ENCODE measurements around the gene PSMA2. TPM values are rescaled to one million over a fixed set of nuclear protein-coding genes. Genes with fewer than 3 reads are reported as not detected.

PSMA2 gene
- total RNA-seq, 1 experiment from 2014 or later = 218 TPM

GRCh38 chr7:42931447-42931833 lies 534 bp downstream of the PSMA2 start:
- H3K36me3 ChIP-seq = peaks cover 53% of the 10 kb centered on the region
- H3K4me3 ChIP-seq = peak overlapping the region; percentile 64
- no peaks in the 10 kb centered on the region for H3K9me3 ChIP-seq (replicated peaks)
- H3K27ac ChIP-seq = peak overlapping the region; percentile 65
- H3K4me1 ChIP-seq (replicated peaks) = peaks cover 13% of the 10 kb centered on the region
- no peaks in the 10 kb centered on the region for H3K27me3 ChIP-seq (replicated peaks)
- DNase-seq (ENCODE audit: low read depth in 1 of 2, low spot score in 2 of 2) = peak in 1 of 2 experiments; percentile 14

DNA sequence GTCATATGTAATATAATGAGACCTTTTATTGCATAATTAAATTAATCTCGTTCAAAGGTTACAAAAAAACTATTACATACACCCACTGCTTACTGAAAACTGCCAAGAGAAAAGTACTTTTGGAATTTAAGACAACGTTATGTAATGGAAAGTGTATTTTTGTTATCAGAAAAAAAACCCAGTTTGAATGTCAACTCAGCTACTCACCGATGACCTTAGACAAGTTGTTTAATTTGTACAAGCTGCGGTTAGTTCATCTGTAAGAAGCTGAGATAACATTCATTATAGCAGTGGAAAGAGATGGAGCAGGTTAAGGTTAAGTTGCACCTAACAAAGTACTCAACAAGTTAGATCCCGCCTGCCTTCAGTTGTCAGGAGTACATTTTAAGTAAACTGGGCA lies 1.1 kb downstream of the PSMA2 start:
- Histone ChIP-seq H3K9me3 (replicated peaks) (no peaks in the 10 kb centered on the region), H3K27me3 (replicated peaks) (no peaks in the 10 kb centered on the region), H3K4me3 (peak overlapping the region; percentile 64), H3K27ac (peak overlapping the region; percentile 65; the same call in 1 of the 2 replicates), H3K36me3 (peaks cover 54% of the 10 kb centered on the region), H3K4me1 (replicated peaks) (peaks cover 13% of the 10 kb centered on the region)
- no peak for DNase-seq (ENCODE audit: low read depth in 1 of 2, low spot score in 2 of 2)

GRCh38 chr7:42929449-42929848 lies 2.5 kb downstream of the PSMA2 start:
- Histone ChIP-seq H3K4me3 (no peak overlapping the region), H3K36me3 (peaks cover 56% of the 10 kb centered on the region), H3K27ac (no peak overlapping the region), H3K27me3 (replicated peaks) (no peaks in the 10 kb centered on the region), H3K4me1 (replicated peaks) (peaks cover 13% of the 10 kb centered on the region), H3K9me3 (replicated peaks) (no peaks in the 10 kb centered on the region)
- no peak for DNase-seq (ENCODE audit: low read depth in 1 of 2, low spot score in 2 of 2)

DNA sequence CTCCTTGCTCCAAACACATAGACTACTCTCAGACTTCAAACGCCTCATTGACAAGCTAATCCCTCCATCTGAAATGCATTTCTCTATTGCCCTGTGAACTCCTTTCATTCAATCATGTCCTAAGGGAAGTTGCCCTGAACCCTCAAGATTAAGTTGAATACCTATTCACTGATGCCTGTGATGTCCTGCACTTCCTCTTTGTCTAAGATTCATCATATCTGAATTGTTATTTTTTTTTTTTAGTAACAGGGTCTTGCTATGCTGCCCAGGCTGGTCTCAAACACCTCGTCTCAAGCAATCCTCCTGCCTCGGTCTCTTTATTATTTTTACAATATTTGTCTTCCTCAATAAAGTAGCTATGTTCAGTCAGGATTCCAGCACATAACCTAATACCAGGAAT lies 3.2 kb downstream of the PSMA2 start:
- H3K9me3 ChIP-seq (replicated peaks) = no peaks in the 10 kb centered on the region
- H3K36me3 ChIP-seq = peaks cover 56% of the 10 kb centered on the region
- peaks cover 13% of the 10 kb centered on the region for H3K4me1 ChIP-seq (replicated peaks)
- DNase-seq (ENCODE audit: low read depth in 1 of 2, low spot score in 2 of 2) = no peak
- H3K4me3 ChIP-seq = no peak overlapping the region
- H3K27ac ChIP-seq = no peak overlapping the region
- H3K27me3 ChIP-seq (replicated peaks) = no peaks in the 10 kb centered on the region

DNA sequence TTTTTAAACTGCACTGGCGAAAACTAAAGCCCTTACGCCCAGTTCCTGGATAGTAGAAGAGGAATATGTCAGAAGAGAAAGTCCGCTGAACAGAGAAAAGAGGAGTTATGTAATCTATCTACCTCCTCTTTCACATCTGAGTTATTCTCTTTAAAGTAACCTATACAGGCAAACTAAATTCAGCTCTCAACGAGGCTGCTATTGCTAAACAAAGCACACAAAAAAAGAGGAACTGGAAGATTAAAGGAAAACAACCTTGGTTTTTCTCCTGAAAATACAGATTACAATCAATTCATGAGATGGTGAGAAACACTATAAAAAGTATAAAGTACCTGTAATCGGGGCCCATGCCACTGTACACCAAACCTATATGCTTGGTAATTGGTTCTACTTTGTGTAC lies 5.8 kb downstream of the PSMA2 start:
- DNase-seq (ENCODE audit: low read depth in 1 of 2, low spot score in 2 of 2) = no peak
- Histone ChIP-seq H3K36me3 (peaks cover 79% of the 10 kb centered on the region), H3K4me3 (no peak overlapping the region), H3K4me1 (replicated peaks) (peaks cover 10% of the 10 kb centered on the region), H3K9me3 (replicated peaks) (no peaks in the 10 kb centered on the region), H3K27me3 (replicated peaks) (no peaks in the 10 kb centered on the region), H3K27ac (no peak overlapping the region)

GRCh38 chr7:42925630-42926029 lies 6.3 kb downstream of the PSMA2 start:
- H3K27ac ChIP-seq = no peak overlapping the region
- no peak overlapping the region for H3K4me3 ChIP-seq
- no peak for DNase-seq (ENCODE audit: low read depth in 1 of 2, low spot score in 2 of 2)
- H3K27me3 ChIP-seq (replicated peaks) = no peaks in the 10 kb centered on the region
- peaks cover 81% of the 10 kb centered on the region for H3K36me3 ChIP-seq
- no peaks in the 10 kb centered on the region for H3K9me3 ChIP-seq (replicated peaks)
- peaks cover 5% of the 10 kb centered on the region for H3K4me1 ChIP-seq (replicated peaks)

DNA sequence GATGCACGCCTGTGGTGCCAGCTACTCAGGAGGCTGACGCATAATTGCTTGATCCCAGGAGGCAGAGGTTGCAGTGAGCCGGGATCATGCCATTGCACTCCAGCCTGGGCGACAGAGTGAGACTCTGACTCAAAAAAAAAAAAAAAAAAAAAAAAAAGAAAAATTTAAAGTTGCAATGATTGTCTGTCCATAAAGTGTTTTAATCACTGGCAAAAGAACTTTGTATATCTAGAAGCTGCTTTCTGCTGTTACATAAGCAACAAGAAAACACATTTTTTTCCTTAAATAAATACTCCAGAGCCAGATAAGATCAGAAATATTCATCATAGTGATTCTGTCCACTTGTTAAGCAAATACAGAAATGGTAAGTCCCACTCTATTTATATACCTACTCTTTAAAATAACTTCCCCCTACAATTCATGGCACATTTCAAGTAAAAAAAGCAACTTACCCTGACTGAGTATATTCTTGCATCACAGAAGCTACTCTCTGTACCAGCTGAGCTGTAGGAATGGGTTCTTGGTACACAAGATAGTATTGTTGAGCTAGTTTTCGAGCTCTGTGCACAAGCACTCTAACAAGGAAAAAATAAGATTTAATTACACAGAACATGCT lies 7.6 kb downstream of the PSMA2 start:
- H3K36me3 ChIP-seq = peaks cover 87% of the 10 kb centered on the region

DNA sequence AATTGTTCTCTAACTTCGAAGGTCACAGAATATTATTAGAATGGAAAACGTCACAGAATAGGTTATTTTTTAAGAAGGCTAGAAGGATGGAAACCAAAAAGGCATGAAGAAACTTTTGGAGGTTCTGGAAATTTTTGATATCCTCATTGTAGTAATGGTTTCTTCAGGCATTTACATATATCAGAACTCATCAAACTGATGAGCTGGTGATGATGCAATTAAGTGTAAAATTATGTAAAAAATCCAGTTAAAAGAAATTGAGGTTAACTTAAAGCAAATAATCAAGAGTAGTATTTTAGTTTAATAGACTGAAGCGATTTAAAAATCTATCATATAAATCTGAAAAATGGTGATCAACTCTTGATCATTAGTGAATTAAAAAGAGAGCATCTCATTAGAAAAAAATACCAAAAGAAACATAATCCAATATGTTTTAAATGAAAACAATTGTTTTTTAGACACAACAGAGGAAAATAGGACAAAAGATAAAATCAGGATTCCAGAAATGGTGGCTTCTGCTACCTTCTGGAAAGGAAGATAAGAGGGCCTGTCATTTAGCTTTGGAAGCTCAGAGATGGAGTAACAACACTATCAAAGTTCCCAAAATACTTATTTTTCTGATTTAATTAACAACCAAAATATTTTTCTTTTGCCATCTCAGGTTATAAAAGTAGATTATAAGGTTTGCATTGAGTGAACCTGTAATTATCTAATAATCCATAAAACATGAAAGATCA lies 9.8 kb downstream of the PSMA2 start:
- H3K9me3 ChIP-seq (replicated peaks) = no peaks in the 10 kb centered on the region
- H3K4me1 ChIP-seq (replicated peaks) = no peaks in the 10 kb centered on the region
- H3K4me3 ChIP-seq = no peak overlapping the region
- DNase-seq (ENCODE audit: low read depth in 1 of 2, low spot score in 2 of 2) = no peak
- no peaks in the 10 kb centered on the region for H3K27me3 ChIP-seq (replicated peaks)
- peaks cover 90% of the 10 kb centered on the region for H3K36me3 ChIP-seq
- no peak overlapping the region for H3K27ac ChIP-seq

More for the DNA sequence above, 7.6 kb downstream of the PSMA2 start:
- no peak overlapping the region for H3K4me3 ChIP-seq
- H3K4me1 ChIP-seq (replicated peaks) = no peaks in the 10 kb centered on the region
- DNase-seq (ENCODE audit: low read depth in 1 of 2, low spot score in 2 of 2) = no peak
- no peaks in the 10 kb centered on the region for H3K27me3 ChIP-seq (replicated peaks)
- no peak overlapping the region for H3K27ac ChIP-seq
- no peaks in the 10 kb centered on the region for H3K9me3 ChIP-seq (replicated peaks)

- DNase-seq (ENCODE audit: low read depth in 1 of 2, low spot score in 2 of 2) = no peak
- Histone ChIP-seq H3K36me3 (peaks cover 64% of the 10 kb centered on the region), H3K9me3 (replicated peaks) (no peaks in the 10 kb centered on the region), H3K4me1 (replicated peaks) (peaks cover 36% of the 10 kb centered on the region), H3K27me3 (replicated peaks) (no peaks in the 10 kb centered on the region), H3K4me3 (no peak overlapping the region), H3K27ac (no peak overlapping the region)
Measured at GRCh38 chr7:42915356-42915755, 16.6 kb downstream of the PSMA2 start.

DNA sequence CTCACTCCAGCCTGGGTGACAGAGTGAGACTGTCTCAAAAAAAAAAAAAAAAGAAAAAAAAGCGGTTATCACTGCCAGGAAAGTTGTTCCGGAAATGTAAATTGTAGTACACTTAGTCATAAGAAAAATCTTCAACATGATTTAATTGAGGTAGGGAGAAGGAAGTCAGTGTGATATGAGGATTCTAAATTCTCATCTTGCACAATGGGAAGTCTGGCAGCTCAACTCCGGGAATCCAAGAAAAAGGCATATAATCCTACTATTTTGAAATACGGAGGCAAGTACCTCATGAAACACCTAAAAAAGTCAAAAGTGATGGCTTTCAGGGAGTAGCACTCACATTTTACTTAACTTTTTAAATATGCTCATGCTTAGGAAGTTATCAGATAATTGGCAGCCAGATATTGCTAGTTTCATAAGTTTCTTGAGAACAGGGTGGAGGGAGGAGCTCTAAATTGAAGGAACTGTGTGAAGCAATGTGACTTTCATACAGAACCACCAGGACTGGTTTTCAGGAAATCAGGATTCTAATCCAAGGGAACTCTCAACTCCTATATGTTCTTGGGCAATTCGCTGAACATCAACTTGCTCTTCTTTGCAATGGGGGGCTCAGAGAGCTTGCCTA lies 17.4 kb downstream of the PSMA2 start:
- Histone ChIP-seq H3K9me3 (replicated peaks) (no peaks in the 10 kb centered on the region), H3K4me1 (replicated peaks) (peaks cover 36% of the 10 kb centered on the region), H3K36me3 (peaks cover 60% of the 10 kb centered on the region), H3K27me3 (replicated peaks) (no peaks in the 10 kb centered on the region), H3K4me3 (no peak overlapping the region), H3K27ac (peak overlapping the region; percentile 14; the same call in 1 of the 2 replicates)
- DNase-seq (ENCODE audit: low read depth in 1 of 2, low spot score in 2 of 2) = peak in 1 of 2 experiments; percentile 15

GRCh38 chr7:42914009-42914408 lies 18.0 kb downstream of the PSMA2 start:
- Histone ChIP-seq H3K27me3 (replicated peaks) (no peaks in the 10 kb centered on the region), H3K4me3 (no peak overlapping the region), H3K4me1 (replicated peaks) (peaks cover 36% of the 10 kb centered on the region), H3K27ac (no peak overlapping the region), H3K9me3 (replicated peaks) (no peaks in the 10 kb centered on the region), H3K36me3 (peaks cover 54% of the 10 kb centered on the region)
- no peak for DNase-seq (ENCODE audit: low read depth in 1 of 2, low spot score in 2 of 2)

DNA sequence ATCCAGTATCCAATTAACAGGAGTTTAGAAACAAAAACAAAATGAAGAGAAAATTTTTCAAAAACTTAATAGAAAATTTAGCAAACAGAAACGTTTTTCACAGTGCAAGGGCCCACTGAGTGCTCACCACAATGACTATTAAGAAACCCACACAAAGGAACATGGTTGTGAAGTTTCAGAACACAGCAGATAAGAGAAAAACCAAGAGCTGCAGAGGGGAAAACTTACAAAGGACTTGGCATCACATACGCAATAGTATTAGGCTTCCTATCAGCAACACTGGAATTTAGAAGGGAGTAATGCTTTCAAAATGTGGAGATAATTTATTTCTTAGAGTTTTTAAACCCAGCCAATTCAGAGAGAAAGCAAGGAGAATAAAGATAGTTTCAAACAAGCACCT lies 18.4 kb downstream of the PSMA2 start:
- DNase-seq (ENCODE audit: low read depth in 1 of 2, low spot score in 2 of 2) = no peak
- H3K27ac ChIP-seq = no peak overlapping the region
- peaks cover 36% of the 10 kb centered on the region for H3K4me1 ChIP-seq (replicated peaks)
- H3K4me3 ChIP-seq = no peak overlapping the region
- H3K27me3 ChIP-seq (replicated peaks) = no peaks in the 10 kb centered on the region
- peaks cover 50% of the 10 kb centered on the region for H3K36me3 ChIP-seq
- no peaks in the 10 kb centered on the region for H3K9me3 ChIP-seq (replicated peaks)

GRCh38 chr7:42911454-42912447 lies 20.2 kb downstream of the PSMA2 start, which contains the start of gene C7orf25:
C7orf25 (minus strand) TSS chr7:42912070; CDS start chr7:42910900, 1,170 bp downstream.
- Histone ChIP-seq H3K4me3 (peak within 1 kb of the TSS; percentile 90), H3K27ac (peak within 1 kb of the TSS; percentile 39), H3K36me3 (peaks cover 34% of the 10 kb centered on the region), H3K4me1 (replicated peaks) (peaks cover 52% of the 10 kb centered on the region), H3K27me3 (replicated peaks) (no peaks in the 10 kb centered on the region), H3K9me3 (replicated peaks) (no peaks in the 10 kb centered on the region)
- peak; percentile 87 to 94 for DNase-seq (ENCODE audit: low read depth in 1 of 2, low spot score in 2 of 2)

Measured in SJSA1 (cell line).